GM18505 (cell line): ENCODE data around the gene MEGF6.
"Not testable (repeated sequence)": the region's sequence is repeated elsewhere in the genome, so short reads cannot be mapped to it uniquely, and the experiment has no call there.

Experiments
- ATAC-seq: cut with Tn5 transposase; IDR thresholded peaks from one replicate; pipeline ENCODE4 v1.9.1; 2021; ENCODE audit not compliant: unreplicated experiment
- POLR2A ChIP-seq: IDR thresholded peaks from 4 replicates; pipeline ENCODE4 v1.6.1; 2011; ENCODE audit warnings: borderline replicate concordance; ENCODE audit not compliant: insufficient read depth, insufficient read length; ENCODE audit errors: extremely low read depth

Gene MEGF6

GRCh38 chr1:3578906-3579305, 32.4 kb downstream of the MEGF6 start:
- no peak for ATAC-seq
- TF ChIP-seq POLR2A = no peak

GRCh38 chr1:3578433-3578805, 32.9 kb downstream of the MEGF6 start:
- ATAC-seq = no peak
- no peak for TF ChIP-seq POLR2A

- TF ChIP-seq POLR2A = no peak
- no peak for ATAC-seq
These were observed 33.4 kb downstream of the MEGF6 start for GRCh38 chr1:3577711-3578432.

- no peak for TF ChIP-seq POLR2A
- ATAC-seq = no peak
These were observed 34.0 kb downstream of the MEGF6 start for GRCh38 chr1:3577300-3577699.

- ATAC-seq = no peak
These were observed 35.3 kb downstream of the MEGF6 start for GRCh38 chr1:3575993-3576392.

GRCh38 chr1:3575515-3575914, 35.8 kb downstream of the MEGF6 start:
- not testable (repeated sequence) for ATAC-seq

More at GRCh38 chr1:3575993-3576392, 35.3 kb downstream of the MEGF6 start:
- no peak for TF ChIP-seq POLR2A

GRCh38 chr1:3573500-3573899, 37.8 kb downstream of the MEGF6 start:
- no peak for TF ChIP-seq POLR2A
- ATAC-seq = no peak

- ATAC-seq = not testable (repeated sequence)
These were observed 38.7 kb downstream of the MEGF6 start for GRCh38 chr1:3572638-3573037.

GRCh38 chr1:3571263-3571662, 40.0 kb downstream of the MEGF6 start:
- no peak for TF ChIP-seq POLR2A
- no peak for ATAC-seq

- ATAC-seq = no peak
- no peak for TF ChIP-seq POLR2A
These were observed 41.0 kb downstream of the MEGF6 start for GRCh38 chr1:3570066-3570986.

- no peak for TF ChIP-seq POLR2A
- ATAC-seq = no peak
These were observed 41.9 kb downstream of the MEGF6 start for GRCh38 chr1:3569436-3569835.

- no peak for ATAC-seq
These were observed 42.4 kb downstream of the MEGF6 start for GRCh38 chr1:3568815-3569435.

GRCh38 chr1:3566951-3567804, 44.1 kb downstream of the MEGF6 start:
- no peak for ATAC-seq
- TF ChIP-seq POLR2A = no peak

More at GRCh38 chr1:3568815-3569435, 42.4 kb downstream of the MEGF6 start:
- no peak for TF ChIP-seq POLR2A
